Measurements from ENCODE around the gene TMEM108.

The TMEM108 gene

DNA sequence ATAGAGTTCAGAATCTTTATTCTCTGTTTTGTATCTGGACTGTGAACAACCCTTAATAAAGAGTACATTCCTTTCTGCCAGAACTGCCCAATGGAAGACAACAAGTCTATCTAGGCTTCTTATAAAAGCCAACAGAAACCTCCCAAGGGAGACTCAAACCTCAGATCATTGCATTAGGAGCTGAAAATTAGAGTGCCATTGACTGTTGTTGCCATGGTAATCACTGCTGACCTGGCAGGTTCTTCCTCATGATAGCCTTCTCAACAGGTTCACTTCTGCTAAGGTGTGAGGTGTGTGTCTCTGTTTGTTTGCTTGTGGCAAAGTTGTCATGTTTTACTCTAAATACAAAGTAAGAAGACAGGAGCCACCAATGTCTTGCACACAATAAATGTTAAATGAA is 79.2 kb downstream of the TMEM108 start:
- no peak overlapping the region for H3K4me3 ChIP-seq (ENCODE audit: low read depth, low read length)
- no peak overlapping the region for H3K9ac ChIP-seq (ENCODE audit: low read depth, low read length)
- no peaks in the 10 kb centered on the region for H3K4me1 ChIP-seq (ENCODE audit: control insufficient read depth, insufficient read depth, low read length)
- H3K36me3 ChIP-seq (ENCODE audit: control insufficient read depth, insufficient read depth, low read length) = no peaks in the 10 kb centered on the region
- H3K27me3 ChIP-seq (ENCODE audit: control insufficient read depth, insufficient read depth, low read length) = no peaks in the 10 kb centered on the region
- H3K27ac ChIP-seq (ENCODE audit: low read depth, low read length) = no peak overlapping the region
- no peaks in the 10 kb centered on the region for H3K9me3 ChIP-seq (ENCODE audit: control insufficient read depth, insufficient read depth, low read length)

DNA sequence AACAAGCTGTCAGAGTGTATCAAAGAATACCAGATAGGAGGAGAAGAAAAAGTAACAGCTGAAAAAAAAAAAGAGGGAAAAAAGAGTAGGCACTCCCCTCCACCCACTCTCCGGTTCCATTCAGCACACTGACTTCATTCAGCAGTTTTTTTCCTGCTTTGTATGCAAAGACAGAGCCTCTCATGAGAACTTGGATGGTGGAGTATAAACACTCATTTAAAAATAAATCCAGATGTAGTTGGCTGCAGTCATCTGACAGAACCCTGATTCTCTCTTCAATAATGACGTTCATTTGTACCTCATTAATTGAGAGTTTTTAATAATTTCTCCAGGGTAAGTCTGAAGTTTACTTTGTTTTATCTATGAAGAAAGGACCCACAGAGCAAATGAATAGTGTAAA is 81.0 kb downstream of the TMEM108 start:
- H3K9ac ChIP-seq (ENCODE audit: low read depth, low read length) = no peak overlapping the region
- H3K4me1 ChIP-seq (ENCODE audit: control insufficient read depth, insufficient read depth, low read length) = no peaks in the 10 kb centered on the region
- no peaks in the 10 kb centered on the region for H3K36me3 ChIP-seq (ENCODE audit: control insufficient read depth, insufficient read depth, low read length)
- no peak overlapping the region for H3K4me3 ChIP-seq (ENCODE audit: low read depth, low read length)
- H3K27me3 ChIP-seq (ENCODE audit: control insufficient read depth, insufficient read depth, low read length) = no peaks in the 10 kb centered on the region
- H3K27ac ChIP-seq (ENCODE audit: low read depth, low read length) = no peak overlapping the region
- H3K9me3 ChIP-seq (ENCODE audit: control insufficient read depth, insufficient read depth, low read length) = no peaks in the 10 kb centered on the region

DNA sequence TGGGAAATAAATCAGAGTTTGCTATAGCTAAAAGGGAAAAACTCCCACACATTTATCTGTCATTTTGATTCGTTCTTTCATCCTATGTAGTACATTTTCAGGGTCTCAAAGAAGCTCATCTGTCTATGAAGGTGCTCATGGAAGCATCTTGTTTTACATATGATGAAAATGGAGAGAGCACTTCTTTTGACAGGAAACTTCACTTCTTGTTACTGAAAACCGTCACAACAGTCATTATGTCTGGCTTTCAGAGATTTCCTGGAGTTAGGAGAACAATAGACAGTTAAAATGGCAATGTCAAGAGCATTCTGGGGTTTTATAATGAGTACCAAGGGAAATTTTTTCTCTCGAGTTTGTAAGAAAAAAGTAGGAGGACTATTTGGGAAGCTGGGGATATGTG is 83.3 kb downstream of the TMEM108 start:
- no peaks in the 10 kb centered on the region for H3K36me3 ChIP-seq (ENCODE audit: control insufficient read depth, insufficient read depth, low read length)
- H3K4me3 ChIP-seq (ENCODE audit: low read depth, low read length) = no peak overlapping the region
- H3K4me1 ChIP-seq (ENCODE audit: control insufficient read depth, insufficient read depth, low read length) = no peaks in the 10 kb centered on the region
- H3K27me3 ChIP-seq (ENCODE audit: control insufficient read depth, insufficient read depth, low read length) = no peaks in the 10 kb centered on the region
- H3K9ac ChIP-seq (ENCODE audit: low read depth, low read length) = no peak overlapping the region
- H3K27ac ChIP-seq (ENCODE audit: low read depth, low read length) = no peak overlapping the region
- H3K9me3 ChIP-seq (ENCODE audit: control insufficient read depth, insufficient read depth, low read length) = no peaks in the 10 kb centered on the region

DNA sequence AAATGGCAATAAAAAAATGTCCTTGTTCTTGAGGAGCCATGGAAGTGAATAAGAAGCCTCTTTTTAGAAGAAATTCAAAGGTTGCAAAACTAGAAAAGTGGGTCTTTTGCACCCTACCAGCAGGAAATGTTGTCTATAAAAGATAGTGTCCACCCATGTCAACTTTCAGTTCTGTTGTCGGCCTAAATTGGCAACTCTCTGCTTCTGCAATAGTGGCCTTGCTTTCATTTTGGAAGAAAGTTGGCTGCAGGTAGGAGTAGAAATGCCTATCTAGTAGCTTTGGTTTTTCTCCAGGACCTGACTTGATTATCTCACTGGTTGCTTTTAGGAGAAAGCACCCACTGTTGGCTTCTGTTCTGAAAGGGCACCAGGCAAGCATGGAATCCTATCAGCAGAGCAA is 85.4 kb downstream of the TMEM108 start:
- no peak overlapping the region for H3K27ac ChIP-seq (ENCODE audit: low read depth, low read length)

DNA sequence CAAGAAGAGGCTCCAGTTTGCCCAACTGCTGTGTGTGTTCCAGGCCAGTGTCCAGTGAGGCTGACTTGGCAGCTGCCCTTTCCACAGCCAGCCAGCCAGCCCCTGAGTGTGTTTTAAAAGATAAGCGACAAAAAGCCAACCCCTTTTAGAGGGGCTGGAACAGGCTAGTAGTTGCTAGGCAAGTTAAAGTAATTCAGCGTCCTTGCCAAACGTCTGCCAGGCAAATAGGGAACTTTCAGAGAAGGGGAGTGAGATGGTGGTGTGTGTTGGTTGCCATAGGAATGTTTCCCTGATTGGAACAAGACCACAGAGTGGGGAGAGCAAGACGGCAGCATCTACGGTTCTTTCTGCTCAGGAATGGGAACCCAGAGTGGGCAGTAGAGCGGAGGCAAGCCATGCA is 86.3 kb downstream of the TMEM108 start:
- H3K27ac ChIP-seq (ENCODE audit: low read depth, low read length) = no peak overlapping the region
- no peaks in the 10 kb centered on the region for H3K36me3 ChIP-seq (ENCODE audit: control insufficient read depth, insufficient read depth, low read length)
- no peak overlapping the region for H3K4me3 ChIP-seq (ENCODE audit: low read depth, low read length)
- H3K4me1 ChIP-seq (ENCODE audit: control insufficient read depth, insufficient read depth, low read length) = no peaks in the 10 kb centered on the region
- H3K9ac ChIP-seq (ENCODE audit: low read depth, low read length) = no peak overlapping the region
- H3K27me3 ChIP-seq (ENCODE audit: control insufficient read depth, insufficient read depth, low read length) = no peaks in the 10 kb centered on the region
- H3K9me3 ChIP-seq (ENCODE audit: control insufficient read depth, insufficient read depth, low read length) = no peaks in the 10 kb centered on the region

More for the DNA sequence above, 85.4 kb downstream of the TMEM108 start:
- no peaks in the 10 kb centered on the region for H3K27me3 ChIP-seq (ENCODE audit: control insufficient read depth, insufficient read depth, low read length)
- H3K9ac ChIP-seq (ENCODE audit: low read depth, low read length) = no peak overlapping the region
- H3K9me3 ChIP-seq (ENCODE audit: control insufficient read depth, insufficient read depth, low read length) = no peaks in the 10 kb centered on the region
- no peak overlapping the region for H3K4me3 ChIP-seq (ENCODE audit: low read depth, low read length)
- no peaks in the 10 kb centered on the region for H3K4me1 ChIP-seq (ENCODE audit: control insufficient read depth, insufficient read depth, low read length)
- no peaks in the 10 kb centered on the region for H3K36me3 ChIP-seq (ENCODE audit: control insufficient read depth, insufficient read depth, low read length)

DNA sequence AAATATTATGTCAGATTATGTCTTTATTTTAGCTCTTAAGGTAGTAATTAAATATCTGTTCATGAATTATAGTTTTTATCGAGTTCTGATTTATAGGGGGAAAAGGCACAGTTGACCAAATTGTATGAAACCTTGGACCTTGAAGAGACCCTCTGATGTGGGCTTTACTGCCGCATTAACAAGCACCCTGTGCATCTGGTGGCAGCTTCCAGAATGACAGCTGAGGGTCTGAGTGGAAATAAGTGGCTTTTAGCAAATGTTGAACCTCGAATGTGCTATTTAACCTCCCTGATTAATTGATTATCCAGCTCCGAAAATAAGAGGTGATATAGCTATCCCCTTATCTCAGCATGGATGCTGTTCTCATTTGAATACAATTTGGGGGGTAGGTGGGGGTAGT is 87.0 kb downstream of the TMEM108 start:
- no peaks in the 10 kb centered on the region for H3K27me3 ChIP-seq (ENCODE audit: control insufficient read depth, insufficient read depth, low read length)
- no peak overlapping the region for H3K27ac ChIP-seq (ENCODE audit: low read depth, low read length)
- H3K9ac ChIP-seq (ENCODE audit: low read depth, low read length) = no peak overlapping the region
- no peaks in the 10 kb centered on the region for H3K9me3 ChIP-seq (ENCODE audit: control insufficient read depth, insufficient read depth, low read length)
- no peaks in the 10 kb centered on the region for H3K4me1 ChIP-seq (ENCODE audit: control insufficient read depth, insufficient read depth, low read length)
- no peak overlapping the region for H3K4me3 ChIP-seq (ENCODE audit: low read depth, low read length)
- H3K36me3 ChIP-seq (ENCODE audit: control insufficient read depth, insufficient read depth, low read length) = no peaks in the 10 kb centered on the region

DNA sequence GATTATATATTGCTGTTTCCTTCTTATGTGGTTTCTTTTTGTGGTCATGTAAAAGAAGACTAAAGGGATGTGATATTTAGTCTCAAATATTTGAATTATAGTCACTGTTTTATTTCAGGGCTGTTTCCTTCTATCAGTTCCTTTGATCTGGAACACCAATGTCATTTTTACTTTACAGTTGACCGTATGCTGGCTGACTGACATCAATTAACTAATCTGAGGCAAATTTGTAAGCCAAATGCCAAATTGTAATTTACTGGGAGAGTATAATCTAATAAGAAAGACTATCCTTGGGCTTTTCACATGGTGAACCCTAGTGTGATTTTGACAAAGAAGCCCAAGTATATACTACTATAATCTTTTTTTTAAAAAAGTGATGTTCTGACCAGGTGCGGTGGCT is 87.6 kb downstream of the TMEM108 start:
- Histone ChIP-seq H3K9me3 (ENCODE audit: control insufficient read depth, insufficient read depth, low read length) (no peaks in the 10 kb centered on the region), H3K36me3 (ENCODE audit: control insufficient read depth, insufficient read depth, low read length) (no peaks in the 10 kb centered on the region), H3K4me1 (ENCODE audit: control insufficient read depth, insufficient read depth, low read length) (no peaks in the 10 kb centered on the region), H3K27ac (ENCODE audit: low read depth, low read length) (no peak overlapping the region), H3K27me3 (ENCODE audit: control insufficient read depth, insufficient read depth, low read length) (no peaks in the 10 kb centered on the region), H3K4me3 (ENCODE audit: low read depth, low read length) (no peak overlapping the region), H3K9ac (ENCODE audit: low read depth, low read length) (no peak overlapping the region)

DNA sequence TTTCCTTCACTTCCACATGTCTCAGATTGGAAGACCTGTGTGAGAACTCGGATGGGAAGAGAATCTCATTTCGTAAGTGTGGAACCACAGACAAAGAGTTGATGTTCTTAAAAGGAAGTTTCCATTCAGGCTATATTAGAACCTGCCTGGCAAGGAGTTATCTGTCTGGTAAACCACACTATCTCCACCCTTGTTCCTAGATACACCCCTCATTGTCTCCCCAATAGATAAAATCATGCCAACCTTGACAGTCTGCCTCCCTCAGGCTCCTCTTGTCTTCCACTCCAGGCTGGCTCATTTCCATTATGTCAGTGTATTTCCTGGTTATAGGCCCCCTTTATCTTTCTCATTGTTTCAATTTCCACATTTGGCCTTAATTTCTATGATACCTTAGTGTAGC is 89.2 kb downstream of the TMEM108 start:
- H3K27ac ChIP-seq (ENCODE audit: low read depth, low read length) = no peak overlapping the region
- H3K9ac ChIP-seq (ENCODE audit: low read depth, low read length) = no peak overlapping the region
- no peaks in the 10 kb centered on the region for H3K9me3 ChIP-seq (ENCODE audit: control insufficient read depth, insufficient read depth, low read length)
- H3K4me1 ChIP-seq (ENCODE audit: control insufficient read depth, insufficient read depth, low read length) = no peaks in the 10 kb centered on the region
- H3K4me3 ChIP-seq (ENCODE audit: low read depth, low read length) = no peak overlapping the region
- H3K27me3 ChIP-seq (ENCODE audit: control insufficient read depth, insufficient read depth, low read length) = no peaks in the 10 kb centered on the region
- no peaks in the 10 kb centered on the region for H3K36me3 ChIP-seq (ENCODE audit: control insufficient read depth, insufficient read depth, low read length)

DNA sequence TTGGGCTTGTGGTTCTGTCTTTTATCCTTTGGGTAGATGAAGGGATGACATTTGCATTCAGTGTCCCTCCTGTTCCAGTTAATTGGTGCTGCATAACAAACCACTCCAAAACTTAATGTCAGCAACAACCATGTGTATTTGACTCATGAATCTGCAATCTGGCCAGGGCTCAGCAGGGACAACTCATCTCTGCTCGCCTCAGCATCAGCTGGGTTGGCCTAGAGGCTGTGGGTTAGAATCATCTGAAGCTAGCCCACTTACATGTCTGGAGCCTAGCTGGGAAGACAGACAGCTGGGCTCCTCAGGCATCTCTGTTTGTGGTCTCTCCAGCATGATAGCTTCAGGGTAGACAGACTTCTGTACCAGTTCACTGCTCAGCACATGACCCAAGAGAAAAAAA is 92.0 kb downstream of the TMEM108 start:
- H3K4me3 ChIP-seq (ENCODE audit: low read depth, low read length) = no peak overlapping the region
- no peaks in the 10 kb centered on the region for H3K9me3 ChIP-seq (ENCODE audit: control insufficient read depth, insufficient read depth, low read length)
- H3K4me1 ChIP-seq (ENCODE audit: control insufficient read depth, insufficient read depth, low read length) = peaks cover 9% of the 10 kb centered on the region
- no peak overlapping the region for H3K27ac ChIP-seq (ENCODE audit: low read depth, low read length)
- H3K36me3 ChIP-seq (ENCODE audit: control insufficient read depth, insufficient read depth, low read length) = no peaks in the 10 kb centered on the region
- H3K27me3 ChIP-seq (ENCODE audit: control insufficient read depth, insufficient read depth, low read length) = no peaks in the 10 kb centered on the region
- no peak overlapping the region for H3K9ac ChIP-seq (ENCODE audit: low read depth, low read length)

DNA sequence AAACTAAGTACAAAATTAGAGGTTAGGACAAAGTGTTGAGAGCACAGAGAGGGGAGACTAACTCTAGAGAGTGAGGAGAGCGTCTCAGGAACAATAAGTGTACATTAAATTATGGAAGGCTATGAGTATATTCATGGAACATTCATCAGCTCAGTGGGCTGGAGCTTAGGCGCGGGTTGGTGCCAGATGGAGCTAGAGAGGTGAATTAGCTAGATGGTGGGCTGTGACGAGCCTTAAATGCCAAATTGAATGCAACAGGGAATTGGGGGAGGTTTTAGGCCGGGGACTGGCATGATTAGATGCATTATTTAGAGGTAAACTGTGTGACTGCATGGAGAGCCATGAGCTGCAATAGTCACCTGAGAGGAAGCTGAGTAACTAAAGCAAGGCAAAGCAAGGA is 97.1 kb downstream of the TMEM108 start:
- no peak overlapping the region for H3K4me3 ChIP-seq (ENCODE audit: low read depth, low read length)
- H3K4me1 ChIP-seq (ENCODE audit: control insufficient read depth, insufficient read depth, low read length) = peaks cover 27% of the 10 kb centered on the region
- H3K9ac ChIP-seq (ENCODE audit: low read depth, low read length) = no peak overlapping the region
- no peaks in the 10 kb centered on the region for H3K36me3 ChIP-seq (ENCODE audit: control insufficient read depth, insufficient read depth, low read length)
- H3K27ac ChIP-seq (ENCODE audit: low read depth, low read length) = no peak overlapping the region
- no peaks in the 10 kb centered on the region for H3K9me3 ChIP-seq (ENCODE audit: control insufficient read depth, insufficient read depth, low read length)
- H3K27me3 ChIP-seq (ENCODE audit: control insufficient read depth, insufficient read depth, low read length) = no peaks in the 10 kb centered on the region

DNA sequence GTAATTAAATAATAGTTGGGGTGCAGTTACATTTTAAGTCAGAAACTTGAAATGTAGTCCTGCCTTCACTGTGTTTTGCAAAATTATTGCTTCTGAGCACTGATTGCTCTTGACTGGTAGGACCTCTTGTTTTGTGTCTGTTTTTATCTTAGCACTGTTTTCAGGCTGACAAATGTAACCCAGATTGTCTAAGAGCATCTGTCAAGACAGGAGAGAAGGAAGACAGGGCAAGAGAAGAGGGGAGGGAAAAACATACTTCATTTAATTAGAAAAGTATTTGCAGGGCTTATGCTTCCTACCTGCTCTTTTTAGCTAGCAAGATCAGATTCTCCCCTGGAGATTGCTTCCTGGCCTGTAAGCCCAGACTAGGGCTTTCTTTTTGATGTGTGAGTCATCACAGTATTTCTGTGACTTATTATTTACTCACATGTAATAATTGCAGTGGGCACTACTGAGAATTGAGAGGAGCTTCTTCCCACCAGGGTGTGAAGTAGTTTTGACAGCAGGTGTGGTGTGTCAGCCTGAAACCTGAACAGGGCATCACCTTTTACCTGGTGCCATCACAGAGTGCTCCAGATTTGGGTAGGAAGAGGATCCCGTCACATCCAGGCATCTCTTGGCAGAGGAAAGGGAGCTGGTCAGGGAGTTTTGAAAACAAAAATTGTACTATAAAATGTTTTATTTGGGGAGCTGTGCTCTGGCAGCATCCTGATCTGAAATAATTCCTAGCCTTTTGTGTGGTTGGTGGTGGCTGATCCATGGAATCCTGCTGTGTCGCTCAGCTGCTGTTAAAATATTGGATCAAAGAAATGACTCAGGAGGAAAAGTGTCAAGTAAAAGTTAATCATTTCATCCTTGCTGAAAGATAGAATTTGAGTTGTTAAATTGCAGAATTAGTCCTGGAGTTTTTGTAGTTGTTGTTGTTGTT is 98.2 kb downstream of the TMEM108 start:
- Histone ChIP-seq H3K27ac (ENCODE audit: low read depth, low read length) (no peak overlapping the region), H3K4me3 (ENCODE audit: low read depth, low read length) (no peak overlapping the region), H3K4me1 (ENCODE audit: control insufficient read depth, insufficient read depth, low read length) (peaks cover 27% of the 10 kb centered on the region), H3K27me3 (ENCODE audit: control insufficient read depth, insufficient read depth, low read length) (no peaks in the 10 kb centered on the region), H3K9ac (ENCODE audit: low read depth, low read length) (no peak overlapping the region), H3K9me3 (ENCODE audit: control insufficient read depth, insufficient read depth, low read length) (no peaks in the 10 kb centered on the region), H3K36me3 (ENCODE audit: control insufficient read depth, insufficient read depth, low read length) (no peaks in the 10 kb centered on the region)
